Astrocyte (in vitro differentiated cells and primary cell): ENCODE results near the gene HBA1.

Experiments used
- EZH2 ChIP-seq: IDR thresholded peaks from 2 replicates; pipeline ENCODE4 v1.6.1; 2012; ENCODE audit warnings: mild to moderate bottlenecking, low read length, inconsistent platforms; ENCODE audit not compliant: insufficient read depth
- TF ChIP-seq, protein P1 (sequence below): IDR thresholded peaks from 2 replicates; pipeline ENCODE4 v1.5.1; 2011; ENCODE audit warnings: low read depth, mild to moderate bottlenecking, inconsistent platforms, low read length, moderate library complexity; ENCODE audit not compliant: insufficient read depth

GRCh38 chr16:133716-134115, 42.8 kb upstream of the HBA1 start:
- TF ChIP-seq EZH2 = no peak
- TF ChIP-seq, protein P1, sequence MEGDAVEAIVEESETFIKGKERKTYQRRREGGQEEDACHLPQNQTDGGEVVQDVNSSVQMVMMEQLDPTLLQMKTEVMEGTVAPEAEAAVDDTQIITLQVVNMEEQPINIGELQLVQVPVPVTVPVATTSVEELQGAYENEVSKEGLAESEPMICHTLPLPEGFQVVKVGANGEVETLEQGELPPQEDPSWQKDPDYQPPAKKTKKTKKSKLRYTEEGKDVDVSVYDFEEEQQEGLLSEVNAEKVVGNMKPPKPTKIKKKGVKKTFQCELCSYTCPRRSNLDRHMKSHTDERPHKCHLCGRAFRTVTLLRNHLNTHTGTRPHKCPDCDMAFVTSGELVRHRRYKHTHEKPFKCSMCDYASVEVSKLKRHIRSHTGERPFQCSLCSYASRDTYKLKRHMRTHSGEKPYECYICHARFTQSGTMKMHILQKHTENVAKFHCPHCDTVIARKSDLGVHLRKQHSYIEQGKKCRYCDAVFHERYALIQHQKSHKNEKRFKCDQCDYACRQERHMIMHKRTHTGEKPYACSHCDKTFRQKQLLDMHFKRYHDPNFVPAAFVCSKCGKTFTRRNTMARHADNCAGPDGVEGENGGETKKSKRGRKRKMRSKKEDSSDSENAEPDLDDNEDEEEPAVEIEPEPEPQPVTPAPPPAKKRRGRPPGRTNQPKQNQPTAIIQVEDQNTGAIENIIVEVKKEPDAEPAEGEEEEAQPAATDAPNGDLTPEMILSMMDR = no peak
